Measurements from ENCODE around the gene RBM23.

DNA sequence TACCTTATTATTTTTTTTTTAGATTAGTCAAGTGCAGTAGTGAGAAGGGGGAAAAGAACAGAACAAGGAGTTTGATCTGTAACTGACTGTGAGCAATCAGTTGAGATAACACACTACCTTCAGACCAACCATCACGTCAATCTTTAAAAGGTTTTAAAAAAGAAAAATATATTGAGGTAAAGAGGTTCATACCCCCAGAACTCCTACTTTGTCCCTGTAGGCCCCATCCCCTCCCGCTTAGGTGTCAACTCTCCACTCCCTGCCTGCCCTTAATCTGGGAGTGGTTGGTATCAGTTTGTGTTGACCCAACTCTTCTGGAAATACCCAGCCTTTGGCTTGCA, 66.4 kb downstream of the RBM23 start:
- TF ChIP-seq ZNF274 (IDR thresholded peaks at IDR 0.05; ENCODE audit: low read depth, low read length) (no peak), YY1 (IDR thresholded peaks at IDR 0.05; ENCODE audit: insufficient read depth, insufficient read length) (no peak), SUZ12 (IDR thresholded peaks at IDR 0.05; ENCODE audit: extremely low read depth, insufficient read depth, insufficient read length) (no peak)

All from NT2/D1 (cell line).